Stimulated activated naive CD8-positive, alpha-beta T cell treated with anti-CD3 and anti-CD28 coated beads, Interleukin-15, Interleukin-2, amounts not matched to agents 100 U/mL and 50 U/mL, for 24 hours (primary cell): Measurements from ENCODE around the gene MYCN.

Experiments
- ATAC-seq: fragments of 150-1000 bp; cut with Tn5 transposase; one replicate; pipeline ENCODE4 v1.10.0; 2021
- DNase-seq: peaks from one replicate; pipeline ENCODE4 v3.0.0; 2021

The MYCN gene

DNA sequence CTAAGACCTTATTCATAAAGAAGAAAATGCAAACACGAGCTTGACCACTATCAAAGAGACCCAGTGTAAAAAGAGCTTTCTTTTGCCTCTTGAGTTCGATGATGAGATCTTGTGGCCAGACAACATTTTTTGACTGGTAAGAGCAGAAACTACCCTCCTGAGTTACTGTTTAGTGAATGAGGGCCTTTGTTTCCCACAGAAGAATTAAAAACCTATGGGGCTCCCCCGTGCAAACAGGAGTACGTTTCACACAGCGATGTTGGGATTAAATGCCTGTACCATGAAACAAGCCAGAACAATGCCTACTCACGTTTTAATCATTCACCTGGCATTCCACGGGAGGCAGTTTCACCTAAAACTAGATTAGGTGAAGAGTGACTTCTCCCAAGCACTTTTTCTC is 36.0 kb downstream of the MYCN start:
- no peak for ATAC-seq
- DNase-seq = no peak

DNA sequence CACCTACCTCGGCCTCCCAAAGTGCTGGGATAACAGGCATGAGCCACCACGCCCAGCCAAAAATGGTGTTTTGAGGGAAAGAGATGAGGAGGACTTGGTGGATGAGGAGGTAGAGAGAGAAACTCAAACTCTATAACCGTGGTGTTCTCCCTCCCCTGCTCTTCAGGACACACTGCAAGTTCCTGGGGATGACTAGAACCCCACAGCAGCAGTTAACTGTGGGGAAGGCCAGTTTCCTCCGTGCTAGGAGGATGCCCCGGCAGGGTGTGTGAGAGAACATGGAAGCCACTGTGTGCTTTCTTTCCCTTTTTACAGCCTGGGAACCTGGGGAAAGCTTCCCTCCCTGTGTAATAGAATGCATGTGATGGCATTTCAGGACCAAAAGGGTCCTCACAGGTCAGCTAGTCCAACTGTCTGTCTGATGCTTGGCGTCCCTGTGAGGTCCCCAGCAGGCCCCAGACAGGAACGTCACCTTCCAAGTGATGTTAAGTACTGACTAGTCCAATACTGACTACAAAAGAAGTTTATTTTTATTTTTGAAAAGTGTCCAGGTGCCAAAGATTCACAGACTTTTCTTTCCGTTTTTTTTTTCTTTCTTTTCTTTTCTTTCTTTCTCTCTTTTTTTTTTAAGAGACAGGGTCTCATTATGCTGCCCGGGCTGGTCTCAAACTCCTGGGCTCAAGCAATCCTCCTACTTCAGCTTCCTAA is 38.9 kb downstream of the MYCN start:
- DNase-seq = no peak
- no peak for ATAC-seq

DNA sequence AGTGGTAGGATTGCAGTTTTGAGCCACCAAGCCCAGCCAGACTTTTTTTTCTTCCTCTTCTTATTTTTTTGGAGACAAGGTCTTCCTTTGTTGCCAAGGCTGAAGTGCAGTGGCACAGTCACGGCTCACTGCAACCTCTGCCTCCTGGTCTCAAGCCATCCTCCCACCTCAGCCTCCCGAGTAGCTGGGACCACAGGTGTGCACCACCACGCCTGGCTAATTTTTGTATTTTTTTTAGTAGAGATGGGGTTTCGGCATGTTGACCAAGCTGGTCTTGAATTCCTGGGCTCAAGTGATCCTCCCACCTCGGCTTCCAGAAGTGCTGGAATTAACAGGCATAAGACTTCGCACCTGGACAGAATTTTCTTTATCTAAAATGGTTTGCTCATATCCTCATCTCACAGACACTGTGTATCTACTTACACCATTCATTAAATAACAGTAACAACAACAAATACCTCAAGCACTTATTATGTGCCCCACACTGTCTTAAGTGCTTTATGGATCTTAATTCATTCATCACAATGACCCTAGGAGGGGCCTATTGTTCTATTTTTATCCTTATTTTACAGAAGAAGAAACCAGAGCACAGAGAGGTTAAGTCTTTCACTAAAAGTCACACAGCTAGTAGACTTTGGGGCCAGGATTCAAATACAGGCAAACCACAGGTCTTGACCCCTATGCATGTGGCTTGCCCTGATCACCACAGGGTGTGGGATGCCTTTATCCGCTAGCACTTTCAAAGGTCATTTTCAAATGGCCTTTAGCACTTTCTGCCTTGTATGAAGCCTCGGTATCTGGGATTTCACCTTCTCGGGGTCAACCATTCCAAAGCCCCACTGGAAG is 39.6 kb downstream of the MYCN start:
- DNase-seq = no peak

DNA sequence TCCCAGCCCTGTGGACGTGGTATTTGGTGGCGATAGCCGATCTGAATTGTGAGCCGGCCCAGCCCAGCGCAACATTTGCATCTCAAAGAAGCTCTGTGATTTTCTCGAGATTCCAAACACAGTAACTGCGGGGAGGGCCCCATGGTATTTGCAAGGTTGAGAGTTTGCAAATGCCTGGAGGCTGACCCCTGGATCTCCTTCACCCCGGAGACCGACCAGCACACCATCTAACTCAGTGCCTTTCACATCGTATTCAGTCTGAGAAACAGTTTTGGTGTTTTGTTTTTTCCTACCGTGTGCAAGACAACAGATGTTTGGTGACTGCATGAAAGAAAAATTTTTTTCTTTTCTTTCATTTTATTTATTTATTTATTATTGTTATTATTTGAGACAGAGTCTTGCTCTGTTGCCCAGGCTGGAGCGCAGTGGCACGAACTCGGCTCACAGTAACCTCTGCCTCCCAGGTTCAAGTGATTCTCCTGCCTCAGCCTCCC is 40.3 kb downstream of the MYCN start:
- DNase-seq (no peak), ATAC-seq (no peak)

More for the DNA sequence above, 39.6 kb downstream of the MYCN start:
- ATAC-seq = no peak

DNA sequence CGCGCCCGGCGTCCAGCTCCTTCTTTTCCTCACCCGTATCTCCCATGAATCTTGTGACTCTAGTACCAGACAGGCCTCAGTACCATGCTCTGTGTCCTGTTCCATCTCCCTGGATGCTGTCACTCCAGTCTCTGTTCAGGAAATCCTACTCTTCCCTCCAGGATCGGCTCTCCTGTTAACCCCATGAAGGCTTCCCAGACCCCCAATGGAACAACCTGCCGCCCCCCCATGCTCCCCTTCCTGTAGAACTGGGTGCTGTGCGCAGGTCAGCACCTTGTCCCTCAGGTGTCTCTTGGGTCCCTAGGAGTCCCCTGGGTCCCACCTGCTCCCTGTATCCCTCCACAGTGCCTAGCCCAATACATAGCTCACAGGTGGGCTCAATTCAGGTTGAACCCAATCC is 41.3 kb downstream of the MYCN start:
- DNase-seq (no peak), ATAC-seq (no peak)

- ATAC-seq = no peak
These were observed 42.1 kb downstream of the MYCN start for GRCh38 chr2:15982285-15983044.

DNA sequence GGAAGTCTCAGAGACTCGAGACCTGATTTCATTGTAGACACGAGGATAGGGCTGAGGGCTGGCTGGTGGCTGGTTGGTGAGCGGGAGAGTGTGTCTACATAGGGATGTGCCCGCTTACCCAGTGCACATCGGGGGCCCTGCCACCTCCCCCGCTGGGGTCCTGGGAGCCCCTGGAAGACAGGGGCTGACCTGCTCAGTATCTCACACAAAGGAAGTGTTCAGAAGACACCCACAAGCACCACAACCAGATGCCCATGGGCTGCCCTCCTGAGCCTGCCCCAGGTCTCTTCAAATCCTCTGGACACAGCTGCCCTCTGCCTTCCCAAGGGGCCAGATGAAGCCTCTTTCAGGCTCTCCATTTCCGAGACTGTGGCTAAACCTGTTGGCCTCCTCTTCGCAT is 43.1 kb downstream of the MYCN start:
- no peak for ATAC-seq
- DNase-seq = no peak

More at GRCh38 chr2:15982285-15983044, 42.1 kb downstream of the MYCN start:
- no peak for DNase-seq

DNA sequence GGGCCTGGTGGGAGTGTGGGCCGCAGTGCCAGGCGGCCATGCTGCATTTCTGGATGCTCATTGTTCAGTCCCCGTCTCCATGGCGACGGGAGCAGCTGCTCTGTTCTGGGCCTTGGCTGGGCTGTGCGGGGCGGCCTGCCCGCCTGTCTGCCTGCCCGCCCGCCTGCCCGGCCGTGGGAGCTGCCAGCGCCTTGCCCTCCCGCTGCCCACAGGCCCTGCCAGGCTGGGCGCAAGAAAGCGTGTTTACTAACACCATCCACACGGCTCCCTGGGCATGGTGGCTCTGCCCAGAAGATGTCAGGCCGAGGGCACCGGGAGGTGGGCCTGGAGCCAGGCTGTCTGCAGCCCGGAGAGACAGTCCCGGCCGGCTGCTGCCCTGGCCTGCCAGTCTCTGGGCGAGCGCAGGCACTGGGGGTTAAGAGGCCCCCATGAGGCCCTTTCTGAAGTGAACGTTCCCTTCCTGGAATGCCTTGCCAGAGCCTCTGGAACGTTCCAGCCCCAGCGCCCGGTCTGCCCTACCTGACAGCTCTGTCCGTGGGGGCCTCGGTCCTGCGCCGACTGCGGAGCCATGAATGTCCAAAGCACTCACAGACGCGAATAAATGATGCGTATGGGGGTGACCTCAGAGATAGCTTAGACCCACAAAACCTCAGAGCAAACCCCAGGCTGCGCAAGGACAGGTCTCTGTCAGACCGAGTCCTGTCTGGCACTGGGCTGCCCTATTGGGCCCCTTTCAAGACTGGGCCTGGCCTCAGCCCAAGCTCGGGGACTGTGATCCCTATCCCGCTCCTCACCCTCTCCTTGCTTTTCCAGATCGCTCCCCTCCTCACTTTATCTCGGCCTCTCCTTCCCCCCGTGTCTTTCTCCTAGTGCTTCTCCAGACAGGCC is 44.3 kb downstream of the MYCN start:
- ATAC-seq (no peak), DNase-seq (no peak)

DNA sequence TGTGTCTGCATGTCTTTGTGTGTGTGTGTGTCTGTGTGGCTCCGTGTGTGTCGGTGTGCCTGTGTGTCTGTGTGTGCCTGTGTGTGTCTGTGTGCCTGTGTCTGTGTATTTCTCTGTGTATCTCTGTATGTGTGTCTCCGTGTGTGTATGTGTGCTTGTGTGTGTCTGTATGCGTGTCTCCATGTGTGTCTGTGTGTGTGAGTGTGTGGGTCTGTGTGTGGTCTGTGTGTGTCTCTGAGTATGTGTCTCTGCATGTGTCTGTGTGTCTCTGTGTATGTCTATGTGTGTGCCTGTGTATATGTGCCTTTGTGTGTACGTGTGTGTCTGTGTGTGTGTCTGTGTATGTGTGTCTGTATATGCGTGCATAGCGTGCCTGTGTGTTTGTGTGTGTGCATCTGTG is 45.2 kb downstream of the MYCN start:
- no peak for DNase-seq
- no peak for ATAC-seq

GRCh38 chr2:15986068-15986560 is 45.8 kb downstream of the MYCN start:
- DNase-seq = no peak
- no peak for ATAC-seq

- ATAC-seq (no peak), DNase-seq (no peak)
These were observed 46.3 kb downstream of the MYCN start for GRCh38 chr2:15986644-15987043.

GRCh38 chr2:15988733-15989132 is 48.4 kb downstream of the MYCN start:
- no peak for DNase-seq
- no peak for ATAC-seq

- no peak for ATAC-seq
- DNase-seq = no peak
These were observed 49.2 kb downstream of the MYCN start for GRCh38 chr2:15989559-15989958.

- DNase-seq (no peak), ATAC-seq (no peak)
These were observed 50.1 kb downstream of the MYCN start for GRCh38 chr2:15990151-15991101.

DNA sequence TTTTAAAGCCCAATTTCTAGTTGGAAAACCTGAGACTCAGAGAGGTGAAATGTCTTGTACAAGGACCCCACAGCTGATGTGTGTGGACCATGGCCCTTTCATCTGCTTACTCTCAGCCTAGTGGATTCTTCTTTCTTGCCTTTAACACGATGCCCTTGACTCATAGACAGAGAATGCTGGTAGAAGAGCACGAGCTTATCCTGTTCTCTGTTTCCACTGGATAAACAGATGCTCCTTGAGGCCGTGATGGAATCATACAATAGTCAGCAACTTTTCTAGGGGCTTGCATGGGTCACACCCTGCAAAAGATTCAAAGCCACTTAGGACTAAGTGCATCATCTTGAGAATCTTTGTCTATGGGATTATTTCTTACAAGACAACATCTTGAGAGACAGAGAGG is 50.9 kb downstream of the MYCN start:
- no peak for ATAC-seq
- DNase-seq = no peak

DNA sequence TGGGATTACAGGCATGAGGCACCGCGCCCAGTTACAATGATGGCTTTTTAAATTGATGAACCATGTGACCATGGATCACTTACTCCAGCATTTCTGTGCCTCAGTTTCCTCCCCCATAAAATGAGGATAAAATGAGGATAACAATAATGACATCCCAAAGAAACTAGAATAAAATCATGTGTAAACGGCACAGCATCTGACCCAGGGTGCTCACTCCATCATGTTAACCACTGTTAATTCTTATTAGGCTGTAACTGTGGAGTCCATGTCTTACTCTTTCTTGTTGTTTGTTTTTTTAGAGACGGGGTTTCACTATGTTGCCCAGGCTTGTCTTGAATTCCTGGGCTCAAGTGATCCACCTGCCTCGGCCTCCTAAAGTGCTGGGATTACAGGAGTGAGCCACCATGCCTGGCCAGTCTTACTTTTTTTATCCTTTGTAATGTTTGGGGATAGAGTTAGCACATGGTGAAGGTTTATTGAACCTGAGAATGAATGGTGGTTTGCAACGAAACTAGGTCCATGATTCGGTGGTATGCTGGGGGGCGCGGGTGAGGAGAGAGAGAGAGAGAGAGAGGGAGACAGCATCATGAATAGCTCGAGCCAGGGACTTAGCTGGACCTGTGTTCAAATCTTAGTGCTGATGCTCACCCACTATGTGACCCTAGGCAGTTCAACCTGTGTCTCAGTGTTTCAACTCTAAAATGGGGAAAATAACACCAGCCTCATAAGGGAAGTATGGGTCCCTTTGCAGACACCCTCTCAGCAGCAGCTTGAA is 52.3 kb downstream of the MYCN start:
- DNase-seq (no peak), ATAC-seq (no peak)

- ATAC-seq (no peak), DNase-seq (no peak)
These were observed 52.9 kb downstream of the MYCN start for GRCh38 chr2:15993232-15993610.

DNA sequence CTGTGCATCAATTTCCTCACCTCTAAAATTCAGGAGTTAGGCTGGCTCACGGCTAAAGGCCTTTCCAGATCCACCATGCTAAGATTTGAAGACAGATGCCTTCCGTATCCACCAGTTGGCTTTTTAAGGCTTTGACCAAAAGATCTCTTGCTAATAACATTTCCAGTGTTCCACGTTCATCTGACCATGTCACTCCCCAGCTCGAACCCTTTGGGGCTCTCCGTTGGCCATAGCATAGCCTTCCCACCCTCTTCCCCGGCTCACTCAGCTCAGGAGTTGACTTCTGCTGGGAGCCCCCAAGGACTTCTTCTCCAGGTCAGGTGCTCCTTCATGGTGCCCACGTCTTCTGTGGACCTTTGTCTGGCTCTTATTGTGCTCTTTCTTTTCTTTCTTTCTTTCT is 53.3 kb downstream of the MYCN start:
- ATAC-seq = no peak
- DNase-seq = no peak

GRCh38 chr2:15995603-15996002 is 55.3 kb downstream of the MYCN start:
- ATAC-seq (no peak), DNase-seq (no peak)
